Esophagus muscularis mucosa (tissue), 4 donors: ENCODE data around the gene LTBP2. TPM values are rescaled to one million over a fixed set of nuclear protein-coding genes. Genes with fewer than 3 reads are reported as not detected.
A peak's percentile ranks its signal among the peaks of the same experiment; 100 is the strongest.

ENCODE experiments used
- DNase-seq: peaks from one replicate; pipeline ENCODE4 v3.0.0-alpha.2; 2017; ENCODE audit errors: extremely low spot score
- H3K27ac ChIP-seq, 4 donors: fragments of 200-600 bp; sonication (generic); replicated peaks in 1 of 4; 1 replicate in 3 of 4; 2 replicates in 1 of 4; pipeline ENCODE4 v1.5.1; 2016 to 2019; ENCODE audit warnings: mild to moderate bottlenecking in 1 of 4
- H3K27me3 ChIP-seq, 4 donors: fragments of 200-600 bp; sonication (generic); one replicate each; pipeline versions ENCODE4 v1.5.1 to v1.6.0; 2016 to 2019
- H3K36me3 ChIP-seq, 4 donors: fragments of 200-600 bp; sonication (generic); one replicate each; pipeline ENCODE4 v1.5.1; 2016 to 2019
- H3K4me1 ChIP-seq, 4 donors: fragments of 200-600 bp; sonication (generic); one replicate each; pipeline ENCODE4 v1.5.1; 2016 to 2019
- H3K4me3 ChIP-seq, 4 donors: fragments of 200-600 bp; sonication (generic); 1 replicate in 2 of 4; 2 replicates in 2 of 4; pipeline ENCODE4 v1.5.1; 2016 to 2019; ENCODE audit warnings: mild to moderate bottlenecking in 4 of 4, moderate library complexity in 1 of 4
- H3K9me3 ChIP-seq, 4 donors: fragments of 200-600 bp; sonication (generic); 1 replicate in 3 of 4; 2 replicates in 1 of 4; pipeline ENCODE4 v1.5.1; 2016 to 2019
- CTCF ChIP-seq, 3 experiments: fragments of 200-600 bp in 2 of 3; fragments of 450-650 bp in 1 of 3; sonication (generic) in 2 of 3; IDR thresholded peaks; one replicate each; pipeline ENCODE4 v1.5.1; 2017 to 2019; ENCODE audit warnings: antibody characterized with exemption in 3 of 3, mild to moderate bottlenecking in 2 of 3, moderate library complexity in 1 of 3
- EP300 ChIP-seq: sonication (generic); formaldehyde crosslinking; IDR thresholded peaks from one replicate; pipeline ENCODE4 v1.6.1; 2017; ENCODE audit warnings: antibody characterized with exemption
- POLR2A ChIP-seq: fragments of 450-650 bp; IDR thresholded peaks from one replicate; pipeline ENCODE4 v1.6.1; 2017; ENCODE audit warnings: antibody characterized with exemption, moderate library complexity, mild to moderate bottlenecking, low read depth
- POLR2AphosphoS5 ChIP-seq, 2 donors: sonication (generic); formaldehyde crosslinking; IDR thresholded peaks; one replicate each; pipeline ENCODE4 v1.6.1; 2017; ENCODE audit warnings: antibody characterized with exemption in 2 of 2
- WGBS: methylation state at CpG from one replicate; pipeline ENCODE4 v1.1.5; 2018; 5-methylcytosine and 5-hydroxymethylcytosine counted together
- intact Hi-C: fragments of 100-400 bp; cut with DNase I; formaldehyde crosslinking; loops from one replicate; pipeline ENCODE4 v1.15.1; 2023
- total RNA-seq, 4 donors: library from RNA; depleted of rRNA; stranded (reverse); fragments of >200 nt; gene quantifications; one replicate each; pipeline versions ENCODE4 v1.1.0 to v1.2.1, GENCODE V29; 2016

LTBP2 gene
- total RNA-seq, result 100 to 1,000 TPM in 2 of 4 donors, 10 to 100 TPM in 2; 62.0 to 151 (median 109) TPM

GRCh38 chr14:74611650-74612349 lies at the start of gene LTBP2:
LTBP2 (minus strand) TSS chr14:74612237; CDS start chr14:74611944, 293 bp downstream.
- H3K4me3 ChIP-seq, result peak within 1 kb of the TSS; percentile 70 to 87 (median 72)
- WGBS, result under 1% methylated on average over 24 of the region's 70 CpGs
- no peaks in the 10 kb centered on the region for H3K9me3 ChIP-seq
- peaks cover 0 to 26% (median 4%) of the 10 kb centered on the region in 4 donors for H3K27me3 ChIP-seq
- peak within 1 kb of the TSS; percentile 53 to 71 (median 62) for H3K27ac ChIP-seq
- H3K36me3 ChIP-seq, result no peaks in the 10 kb centered on the region
- H3K4me1 ChIP-seq, result peaks cover 15 to 51% (median 29%) of the 10 kb centered on the region in 4 donors
- no peak for DNase-seq
- intact Hi-C loops, result loop anchor here (1.0 to 5.0 kb wide), 2 partner anchors 110 to 249 kb away; no protein-coding TSS in a partner anchor
- peak in 1 of 2 donors; percentile 6 for TF ChIP-seq POLR2AphosphoS5 (IDR thresholded peaks at IDR 0.05)
- no peak for TF ChIP-seq CTCF (IDR thresholded peaks at IDR 0.05)

DNA sequence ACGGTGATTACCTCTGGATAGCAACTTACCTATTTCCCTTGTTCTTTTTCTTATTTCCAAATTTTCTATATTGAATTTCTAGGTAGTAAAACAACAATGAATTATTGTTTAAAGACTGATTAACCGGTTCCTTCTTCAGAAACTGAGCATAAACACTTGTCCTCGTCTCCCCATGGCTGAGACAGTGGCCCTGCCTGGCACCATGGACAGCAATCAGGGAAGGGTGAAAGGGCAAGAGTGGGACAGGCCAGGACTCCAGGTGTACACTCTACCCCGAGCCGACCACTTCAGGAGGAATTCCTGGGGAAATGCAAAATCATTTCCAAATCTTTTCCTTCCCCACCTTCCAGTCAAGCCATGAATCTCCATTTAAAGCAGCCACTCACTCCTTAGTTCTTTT lies 48.8 kb upstream of the LTBP2 start:
- Histone ChIP-seq H3K4me1 (peaks cover 0 to 18% (median 15%) of the 10 kb centered on the region in 4 donors), H3K27ac (peak overlapping the region in 2 of 4 donors; percentile 60 to 74), H3K27me3 (no peaks in the 10 kb centered on the region), H3K4me3 (no peak overlapping the region), H3K36me3 (peaks cover 37 to 84% (median 52%) of the 10 kb centered on the region in 4 donors), H3K9me3 (no peaks in the 10 kb centered on the region)
- no peak for TF ChIP-seq POLR2A
- no peak for TF ChIP-seq CTCF (IDR thresholded peaks at IDR 0.05)
- TF ChIP-seq EP300, result no peak
- no peak for DNase-seq
- WGBS, result 79% methylated on average over 5 of the region's 5 CpGs
- intact Hi-C loops, result no loop called here

DNA sequence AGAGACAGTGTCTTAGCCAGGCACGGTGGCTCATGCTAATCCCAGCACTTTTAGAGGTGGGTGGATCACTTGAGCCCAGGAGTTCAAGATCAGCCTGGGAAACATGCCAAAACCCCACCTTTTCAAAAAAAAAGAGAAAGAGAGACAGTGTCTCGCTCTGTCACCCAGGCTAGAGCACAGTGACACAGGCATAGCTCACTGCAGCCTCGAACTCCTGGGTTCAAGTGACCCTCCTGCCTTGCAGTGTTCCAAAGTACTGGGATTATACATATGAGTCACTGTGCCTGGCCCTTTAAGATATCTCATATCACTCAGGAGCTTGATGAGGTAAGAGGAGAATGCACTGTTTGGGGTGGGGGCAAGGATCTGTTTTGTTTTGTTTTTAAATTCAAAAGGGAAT lies 48.1 kb upstream of the LTBP2 start:
- intact Hi-C loops, result no loop called here
- Histone ChIP-seq H3K4me1 (peaks cover 0 to 25% (median 18%) of the 10 kb centered on the region in 4 donors), H3K4me3 (no peak overlapping the region), H3K27ac (no peak overlapping the region), H3K27me3 (no peaks in the 10 kb centered on the region), H3K9me3 (no peaks in the 10 kb centered on the region), H3K36me3 (peaks cover 30 to 85% (median 49%) of the 10 kb centered on the region in 4 donors)
- TF ChIP-seq POLR2AphosphoS5 (IDR thresholded peaks at IDR 0.05), result no peak
- TF ChIP-seq CTCF (IDR thresholded peaks at IDR 0.05), result no peak
- no peak for TF ChIP-seq EP300
- no peak for TF ChIP-seq POLR2A
- DNase-seq, result no peak
- 94% methylated on average over 3 of the region's 3 CpGs for WGBS

DNA sequence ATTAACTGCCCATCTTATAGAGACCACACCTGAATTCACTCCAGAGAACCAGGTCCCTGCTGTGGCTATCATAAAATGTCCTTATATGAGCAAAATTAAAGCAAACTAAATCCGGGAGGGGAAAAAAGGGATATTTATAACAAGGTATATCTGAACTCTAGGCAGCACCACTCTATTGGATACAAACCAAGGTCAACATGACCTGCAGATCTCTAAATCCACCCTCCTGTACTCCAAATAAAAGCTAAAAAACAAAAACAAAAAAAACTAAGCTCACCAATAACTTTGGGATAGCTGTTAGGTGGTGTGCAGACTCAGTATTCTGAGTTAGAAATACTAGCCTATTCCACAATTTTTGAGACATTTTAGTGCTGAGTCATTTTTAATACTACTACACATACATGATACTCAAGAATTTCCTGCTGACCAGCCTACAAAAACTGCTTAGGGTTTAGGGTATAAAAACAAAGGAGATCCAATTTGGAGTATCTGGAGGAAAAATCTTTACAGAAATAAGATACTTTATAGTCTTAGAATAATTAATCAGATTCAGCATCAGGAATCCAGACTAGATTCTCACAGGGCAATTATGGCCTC lies 46.6 kb upstream of the LTBP2 start:
- peaks cover 0 to 25% (median 17%) of the 10 kb centered on the region in 4 donors for H3K4me1 ChIP-seq
- no peaks in the 10 kb centered on the region for H3K27me3 ChIP-seq
- H3K9me3 ChIP-seq, result no peaks in the 10 kb centered on the region
- intact Hi-C loops, result no loop called here
- H3K27ac ChIP-seq, result no peak overlapping the region
- no peak for DNase-seq
- WGBS, result 95% methylated on average over 1 of the region's 1 CpG
- peaks cover 24 to 70% (median 46%) of the 10 kb centered on the region in 4 donors for H3K36me3 ChIP-seq
- TF ChIP-seq CTCF (IDR thresholded peaks at IDR 0.05), result no peak
- no peak for TF ChIP-seq POLR2A
- no peak for TF ChIP-seq POLR2AphosphoS5 (IDR thresholded peaks at IDR 0.05)
- no peak for TF ChIP-seq EP300
- no peak overlapping the region for H3K4me3 ChIP-seq
